HG03575 (cell line): ENCODE measurements around the gene CTSW.
A peak's percentile ranks its signal among the peaks of the same experiment; 100 is the strongest.

Experiments
- ATAC-seq: cut with Tn5 transposase; IDR thresholded peaks from one replicate; pipeline ENCODE4 v1.9.1; 2021; ENCODE audit not compliant: unreplicated experiment, insufficient number of reproducible peaks, low FRiP score; ENCODE audit errors: extremely low read depth

The CTSW gene

DNA sequence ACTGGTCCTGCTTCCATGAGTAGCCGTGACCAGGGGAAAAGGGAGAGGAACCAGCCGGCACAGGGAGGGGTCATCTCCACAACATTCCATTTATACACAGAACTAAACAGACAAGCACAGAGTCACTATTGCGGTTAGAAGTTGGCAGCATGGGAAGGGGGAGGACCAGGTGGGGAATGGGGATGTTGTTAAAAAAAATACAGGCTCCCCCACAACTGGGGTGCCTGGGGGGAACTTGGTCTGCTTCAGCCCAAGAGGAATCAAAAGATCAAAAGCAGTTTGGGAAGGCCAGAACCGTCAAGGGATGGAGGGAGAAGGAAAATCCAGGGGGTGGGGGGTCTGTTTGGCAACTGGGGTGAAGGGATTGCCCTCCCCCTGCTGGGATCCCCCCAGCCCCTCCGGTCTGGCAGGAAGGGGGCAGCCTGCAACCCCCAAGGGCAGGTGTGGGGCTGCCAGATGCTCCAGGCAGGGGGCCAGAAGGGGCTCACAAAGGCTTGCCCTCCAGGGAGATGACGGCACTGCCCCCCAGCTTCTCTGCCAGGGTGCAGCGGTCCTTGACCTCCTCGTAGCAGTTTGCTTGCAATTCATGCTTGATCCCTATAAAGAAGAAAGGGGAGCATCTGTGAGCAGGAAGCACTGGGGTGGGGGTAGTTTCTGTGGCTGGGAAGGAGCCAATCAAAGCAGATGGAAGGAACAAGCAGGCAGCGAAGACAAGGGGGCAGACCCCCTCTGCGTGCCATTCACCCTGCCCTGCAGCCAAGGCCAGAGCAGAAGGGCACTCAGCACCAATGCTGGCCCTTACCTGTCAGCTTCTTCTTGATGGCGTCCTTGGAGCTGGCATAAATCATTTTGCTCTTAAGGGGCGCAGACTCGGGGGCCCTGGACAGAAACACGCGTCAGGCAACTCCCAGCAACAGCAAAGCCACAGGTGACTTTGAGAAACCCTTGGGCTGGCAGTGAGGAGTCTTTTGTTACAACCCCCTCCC lies 24.5 kb upstream of the CTSW start:
- ATAC-seq: no peak

DNA sequence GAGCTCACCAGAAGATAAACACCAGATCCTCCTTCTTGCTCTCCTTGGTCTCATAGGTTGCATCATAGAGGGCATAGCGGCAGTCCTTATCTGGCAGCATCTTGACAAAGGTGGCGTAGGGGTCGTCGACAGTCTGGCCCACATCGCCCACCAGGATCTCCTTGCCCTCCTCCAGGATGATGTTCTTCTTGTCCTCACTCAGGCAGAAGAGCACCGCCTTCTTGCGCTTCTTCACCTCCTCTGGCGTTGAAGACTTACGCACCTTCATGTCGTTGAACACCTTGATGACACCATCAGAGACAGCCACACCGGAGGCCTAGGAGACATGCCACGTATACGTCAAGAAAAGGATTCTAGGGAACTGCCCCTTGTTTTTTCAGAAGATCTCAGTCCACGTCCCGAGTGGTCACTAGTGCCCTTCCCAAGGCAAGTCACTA lies 23.7 kb upstream of the CTSW start:
- no peak for ATAC-seq

DNA sequence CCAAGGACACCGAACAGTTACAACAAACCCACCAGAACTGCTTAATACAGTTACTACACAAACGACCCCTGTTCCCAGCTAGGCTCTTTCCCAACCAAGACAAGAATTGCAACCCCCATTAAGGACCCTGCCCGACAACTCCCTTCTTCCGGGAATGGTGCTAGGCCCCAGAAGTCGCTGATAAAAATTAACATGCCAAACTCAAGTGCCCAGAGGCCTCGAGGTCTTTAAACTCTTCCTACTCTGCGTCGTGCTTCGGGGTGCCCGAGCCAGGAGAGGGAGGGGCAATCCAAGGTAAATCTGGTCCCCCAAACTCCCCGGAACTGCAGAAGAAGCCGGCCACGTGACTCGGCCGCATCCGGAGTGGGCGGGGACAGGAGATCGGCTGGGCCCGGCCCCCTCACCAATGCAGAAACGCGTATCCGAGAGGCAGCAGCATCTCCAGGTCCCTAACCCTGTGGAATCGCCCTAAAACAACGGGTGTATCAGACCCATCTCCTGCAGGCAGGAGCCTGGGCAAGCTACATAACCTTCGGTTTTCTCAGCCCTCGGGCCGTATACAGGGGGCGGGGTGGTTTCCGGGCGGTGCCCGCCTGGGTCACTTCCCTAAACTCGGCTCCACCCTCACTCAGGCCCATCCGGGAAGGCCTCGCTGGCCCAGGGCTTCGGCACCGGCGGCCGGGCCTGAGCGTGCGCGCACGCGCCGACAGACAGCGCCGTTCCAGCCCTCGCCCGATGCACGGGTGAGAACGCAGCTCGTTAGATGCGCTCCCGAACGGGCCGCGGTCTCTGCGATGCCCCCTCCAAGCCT lies 22.7 kb upstream of the CTSW start:
- no peak for ATAC-seq

DNA sequence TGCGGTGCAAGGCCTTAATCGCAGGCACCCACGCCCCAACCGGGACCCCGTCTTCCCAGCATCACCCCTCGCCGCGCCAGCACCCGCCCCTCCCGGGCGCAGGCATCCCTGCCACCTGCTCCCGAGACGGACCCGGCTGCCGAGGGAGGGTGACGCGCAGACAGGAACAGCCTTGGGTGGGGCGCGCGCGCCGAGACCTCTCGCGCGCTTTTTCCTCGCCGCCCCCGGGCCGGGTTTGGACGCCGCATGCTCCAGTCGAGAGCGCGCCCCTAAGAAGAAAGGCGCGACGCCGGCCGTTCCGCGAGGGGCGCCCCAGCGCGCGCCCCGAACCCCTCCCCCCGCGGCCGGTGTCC lies 22.2 kb upstream of the CTSW start:
- ATAC-seq: no peak

DNA sequence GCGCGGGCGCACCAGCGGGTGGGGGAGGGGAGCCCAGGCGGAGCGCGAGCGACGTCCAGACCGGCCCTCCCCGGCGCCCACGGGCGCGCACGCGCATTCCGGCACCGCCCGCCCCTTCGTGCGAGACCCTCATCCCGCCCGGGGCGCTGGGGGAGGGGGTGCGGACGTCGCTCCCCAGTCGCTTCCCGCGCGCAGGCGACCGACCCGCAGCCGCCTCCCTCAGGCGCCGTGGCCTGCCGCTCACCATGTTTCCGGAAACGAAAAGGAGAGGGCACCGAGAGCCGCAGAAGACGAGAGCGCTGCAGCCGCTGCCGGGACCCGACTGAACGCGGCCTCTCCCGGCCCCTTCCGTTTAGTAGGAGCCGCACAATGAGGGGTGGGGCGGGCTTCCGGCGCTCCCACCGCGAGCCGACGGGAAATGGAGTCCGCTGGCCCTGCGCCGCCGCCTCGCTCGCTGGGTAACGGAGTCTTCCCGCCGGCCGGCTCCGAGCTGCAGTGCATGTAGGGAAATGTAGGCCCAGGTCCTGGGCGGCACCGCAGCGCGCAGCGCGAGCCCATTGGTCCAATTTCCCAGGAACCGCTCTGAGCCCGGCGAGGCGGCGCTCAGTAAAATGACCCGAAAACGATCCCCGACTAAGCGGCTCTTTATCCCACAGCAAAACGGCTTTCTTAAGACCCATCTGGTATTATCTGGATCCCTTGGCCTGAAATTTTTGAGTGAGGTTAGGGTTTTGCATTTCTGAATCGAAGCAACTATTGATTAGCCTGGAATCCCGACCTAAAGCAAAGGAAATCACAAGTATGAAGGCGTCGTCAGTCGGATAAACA lies 21.6 kb upstream of the CTSW start, which contains the start of gene CFL1:
TSS of gene CFL1 (minus strand) at position 328 of the 828 bp plus-strand sequence. CDS start at position 247, 81 bp downstream.
- no peak for ATAC-seq

DNA sequence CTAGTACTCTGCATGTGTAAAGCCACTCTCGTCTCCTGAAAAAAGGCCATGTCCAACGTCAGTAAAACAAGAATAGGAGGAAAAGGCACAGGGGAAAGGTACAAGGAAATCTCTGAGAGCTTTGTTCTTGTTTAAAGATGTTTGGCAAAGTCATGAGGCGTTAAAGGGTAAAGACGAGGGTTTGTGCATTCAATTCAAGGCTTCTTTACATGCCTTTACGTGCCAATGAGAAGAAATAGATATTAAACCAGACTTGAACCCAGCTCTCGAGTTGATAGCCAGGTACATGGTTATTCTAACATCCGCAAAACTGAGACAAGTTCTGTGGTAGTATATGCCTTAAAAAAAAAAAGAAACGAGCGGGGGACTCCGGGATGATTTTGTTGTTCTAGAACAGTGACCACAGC lies 21.0 kb upstream of the CTSW start:
- ATAC-seq: no peak

DNA sequence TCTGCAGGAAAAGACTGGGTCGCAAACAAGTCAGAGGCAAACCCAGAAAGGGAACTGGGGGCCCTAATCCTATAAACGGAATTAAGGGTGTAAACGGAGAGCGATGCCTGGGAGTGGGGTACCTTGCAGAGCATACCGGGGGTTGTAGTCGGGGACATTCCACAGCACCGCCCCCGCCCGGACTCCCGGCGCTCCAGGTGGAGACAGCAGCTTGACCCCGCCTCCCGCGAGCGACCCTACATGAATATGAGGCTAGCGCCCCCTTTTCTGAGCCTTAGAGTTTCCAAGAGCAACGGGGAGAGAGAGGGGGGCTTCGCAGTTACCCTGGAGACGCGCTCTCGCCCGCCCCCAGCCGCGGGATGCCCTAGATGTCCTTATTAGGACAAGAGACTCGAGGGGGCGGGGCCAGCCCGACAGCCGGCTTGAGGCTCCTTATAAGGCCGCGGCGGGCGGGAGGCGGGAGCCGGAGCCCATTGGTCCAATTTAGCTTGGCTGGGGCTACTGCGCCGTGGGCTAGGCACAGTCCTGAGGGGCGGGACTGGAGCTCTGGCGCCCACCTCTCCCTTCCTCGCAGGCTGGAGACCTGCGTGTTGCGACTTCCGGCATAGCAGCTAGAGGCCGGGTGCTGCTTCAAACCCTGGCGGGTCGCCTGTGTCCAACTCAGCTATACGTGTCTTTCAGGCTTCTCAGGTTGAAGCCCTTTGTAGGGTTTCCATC lies 20.4 kb upstream of the CTSW start:
- peak; percentile 35 for ATAC-seq

DNA sequence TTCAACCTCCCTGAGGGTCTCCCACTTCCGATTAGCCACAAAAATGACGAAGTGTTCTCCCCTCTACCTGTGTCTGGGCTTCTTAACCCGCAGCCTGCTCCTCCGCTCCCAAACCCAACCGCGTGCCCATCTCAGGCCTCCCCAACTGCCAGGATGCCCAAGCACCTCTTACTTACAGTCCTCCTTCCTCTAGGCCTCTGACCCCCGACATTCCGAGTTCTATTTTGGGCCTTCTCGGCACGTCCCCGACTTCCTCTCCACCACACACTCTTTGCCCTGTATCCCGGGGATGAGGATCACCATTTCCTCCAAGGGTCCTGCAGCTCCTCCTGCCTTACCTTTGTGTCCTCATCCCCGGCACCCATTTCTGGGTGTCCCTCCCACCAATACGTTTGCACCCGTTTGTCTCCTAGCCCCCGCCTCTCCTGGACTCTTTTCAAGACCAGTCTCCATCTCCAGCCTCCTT lies 19.8 kb upstream of the CTSW start:
- ATAC-seq: no peak

DNA sequence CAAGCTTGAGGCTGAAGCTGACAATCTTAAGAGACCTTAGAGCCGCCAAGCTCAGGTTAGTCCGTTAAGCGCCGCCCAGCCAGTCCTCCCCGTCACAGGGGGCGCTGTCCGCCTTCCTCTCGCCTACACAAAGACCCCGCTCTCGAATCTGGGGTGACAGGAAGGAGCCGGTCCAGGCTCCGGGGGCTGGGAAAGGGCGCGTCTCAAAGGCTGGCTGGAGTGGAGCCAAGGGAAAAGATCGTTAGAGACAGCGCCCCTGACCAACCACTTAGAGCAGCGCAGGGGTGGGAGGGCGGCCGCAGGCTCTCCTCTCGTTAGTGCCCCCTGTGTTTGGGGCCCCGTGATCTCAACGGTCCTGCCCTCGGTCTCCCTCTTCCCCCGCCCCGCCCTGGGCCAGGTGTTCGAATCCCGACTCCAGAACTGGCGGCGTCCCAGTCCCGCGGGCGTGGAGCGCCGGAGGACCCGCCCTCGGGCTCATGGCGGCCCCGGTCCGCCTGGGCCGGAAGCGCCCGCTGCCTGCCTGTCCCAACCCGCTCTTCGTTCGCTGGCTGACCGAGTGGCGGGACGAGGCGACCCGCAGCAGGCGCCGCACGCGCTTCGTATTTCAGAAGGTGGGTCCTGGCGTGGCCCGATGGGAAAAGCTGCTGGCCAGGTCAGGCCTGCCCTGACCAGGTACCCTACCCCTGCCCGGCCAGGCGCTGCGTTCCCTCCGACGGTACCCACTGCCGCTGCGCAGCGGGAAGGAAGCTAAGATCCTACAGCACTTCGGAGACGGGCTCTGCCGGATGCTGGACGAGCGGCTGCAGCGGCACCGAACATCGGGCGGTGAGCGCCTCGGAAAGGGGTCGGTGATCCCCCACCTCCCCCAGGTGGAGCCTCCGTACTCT lies 19.1 kb upstream of the CTSW start, which contains the start of gene MUS81:
TSS of gene MUS81 (plus strand) at position 156 of the 887 bp plus-strand sequence. CDS start at position 477, 321 bp downstream.
- ATAC-seq: no peak

DNA sequence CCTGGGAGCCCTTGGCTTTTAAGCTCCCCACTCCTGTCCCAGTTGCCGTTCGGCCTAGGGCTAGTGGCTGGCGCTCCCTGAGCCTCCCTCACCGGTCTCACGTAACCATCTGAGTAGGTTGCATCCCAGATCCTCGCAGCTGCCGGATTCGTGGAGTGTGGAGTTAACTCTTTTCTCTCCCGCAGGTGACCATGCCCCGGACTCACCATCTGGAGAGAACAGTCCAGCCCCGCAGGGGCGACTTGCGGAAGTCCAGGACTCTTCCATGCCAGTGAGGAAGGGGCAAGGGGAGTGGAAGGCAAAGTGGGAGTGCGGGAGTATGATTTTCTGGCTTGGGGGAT lies 18.5 kb upstream of the CTSW start:
- no peak for ATAC-seq

DNA sequence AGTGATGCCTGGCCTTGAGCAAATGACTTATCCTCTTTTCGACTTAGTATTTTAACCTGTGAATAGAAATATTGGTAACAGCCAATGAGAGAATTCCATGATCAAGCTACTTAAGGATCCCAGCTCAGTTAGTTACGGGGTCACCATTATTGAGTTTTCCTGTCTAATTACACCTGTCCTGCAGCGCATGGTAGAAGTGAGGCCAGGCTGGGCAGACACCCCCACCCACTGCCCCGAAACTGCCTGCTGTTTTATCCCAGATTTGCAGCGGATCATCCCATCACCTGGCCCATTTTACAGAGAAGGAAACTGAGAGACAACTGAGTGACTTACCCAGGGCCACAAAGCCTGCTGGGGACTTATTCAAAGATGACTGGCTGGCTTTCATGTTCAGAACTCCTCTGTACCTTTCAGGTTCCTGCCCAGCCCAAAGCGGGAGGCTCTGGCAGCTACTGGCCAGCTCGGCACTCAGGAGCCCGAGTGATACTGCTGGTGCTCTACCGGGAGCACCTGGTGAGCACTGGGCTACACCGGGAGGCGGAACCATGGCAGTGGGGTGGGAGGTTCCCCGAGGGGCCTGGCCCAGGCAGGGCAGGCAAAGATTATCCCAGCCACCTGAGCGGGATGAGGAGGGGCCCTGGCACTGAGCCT lies 18.0 kb upstream of the CTSW start:
- no peak for ATAC-seq

DNA sequence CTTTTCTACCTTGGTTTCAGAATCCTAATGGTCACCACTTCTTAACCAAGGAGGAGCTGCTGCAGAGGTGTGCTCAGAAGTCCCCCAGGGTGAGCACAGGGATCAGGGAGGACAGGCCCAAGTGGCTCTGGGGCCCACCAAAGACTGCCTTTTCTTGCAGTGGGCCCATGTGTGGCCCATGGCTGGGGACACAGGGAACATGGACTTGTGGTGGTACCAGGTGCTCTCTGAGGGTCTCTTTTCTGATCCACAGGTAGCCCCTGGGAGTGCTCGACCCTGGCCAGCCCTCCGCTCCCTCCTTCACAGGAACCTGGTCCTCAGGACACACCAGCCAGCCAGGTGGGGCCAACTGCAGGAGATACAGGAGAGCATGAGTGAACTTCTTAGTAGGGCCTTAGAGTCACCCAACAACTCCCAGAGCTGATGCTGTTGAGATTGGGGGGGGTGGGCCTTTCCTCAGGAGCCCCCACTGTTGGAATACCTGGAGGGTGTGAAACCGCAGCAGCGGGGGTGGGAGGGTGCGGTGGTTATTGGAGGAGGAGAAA lies 17.4 kb upstream of the CTSW start:
- ATAC-seq: no peak

DNA sequence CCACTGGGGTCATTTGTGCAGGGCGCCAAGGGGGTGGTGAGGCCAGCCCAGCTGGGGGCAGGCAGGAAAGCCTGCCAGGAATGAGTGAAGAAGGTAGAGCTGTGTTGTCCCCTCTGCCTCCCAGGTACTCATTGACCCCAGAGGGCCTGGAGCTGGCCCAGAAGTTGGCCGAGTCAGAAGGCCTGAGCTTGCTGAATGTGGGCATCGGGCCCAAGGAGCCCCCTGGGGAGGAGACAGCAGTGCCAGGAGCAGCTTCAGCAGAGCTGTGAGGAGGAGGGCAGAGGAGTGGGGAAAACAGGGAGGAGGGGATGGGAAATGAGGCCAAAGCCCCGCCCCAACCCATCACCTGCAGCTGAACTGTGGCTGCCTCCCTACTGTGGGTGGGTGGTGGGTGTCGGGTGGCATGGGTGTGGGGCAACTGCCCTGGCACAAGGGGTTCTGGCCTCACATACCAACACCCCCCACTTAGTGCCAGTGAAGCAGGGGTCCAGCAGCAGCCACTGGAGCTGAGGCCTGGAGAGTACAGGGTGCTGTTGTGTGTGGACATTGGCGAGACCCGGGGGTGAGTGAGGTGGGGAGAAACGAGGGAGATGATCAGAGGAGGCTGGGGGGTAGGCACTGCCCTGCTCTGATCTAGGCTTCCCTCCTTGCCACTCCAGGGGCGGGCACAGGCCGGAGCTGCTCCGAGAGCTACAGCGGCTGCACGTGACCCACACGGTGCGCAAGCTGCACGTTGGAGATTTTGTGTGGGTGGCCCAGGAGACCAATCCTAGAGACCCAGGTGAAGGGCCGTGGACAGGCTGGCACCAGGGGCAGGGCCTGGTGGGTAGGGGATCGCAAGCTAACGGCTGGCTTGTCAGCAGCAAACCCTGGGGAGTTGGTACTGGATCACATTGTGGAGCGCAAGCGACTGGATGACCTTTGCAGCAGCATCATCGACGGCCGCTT lies 16.4 kb upstream of the CTSW start:
- ATAC-seq: no peak

DNA sequence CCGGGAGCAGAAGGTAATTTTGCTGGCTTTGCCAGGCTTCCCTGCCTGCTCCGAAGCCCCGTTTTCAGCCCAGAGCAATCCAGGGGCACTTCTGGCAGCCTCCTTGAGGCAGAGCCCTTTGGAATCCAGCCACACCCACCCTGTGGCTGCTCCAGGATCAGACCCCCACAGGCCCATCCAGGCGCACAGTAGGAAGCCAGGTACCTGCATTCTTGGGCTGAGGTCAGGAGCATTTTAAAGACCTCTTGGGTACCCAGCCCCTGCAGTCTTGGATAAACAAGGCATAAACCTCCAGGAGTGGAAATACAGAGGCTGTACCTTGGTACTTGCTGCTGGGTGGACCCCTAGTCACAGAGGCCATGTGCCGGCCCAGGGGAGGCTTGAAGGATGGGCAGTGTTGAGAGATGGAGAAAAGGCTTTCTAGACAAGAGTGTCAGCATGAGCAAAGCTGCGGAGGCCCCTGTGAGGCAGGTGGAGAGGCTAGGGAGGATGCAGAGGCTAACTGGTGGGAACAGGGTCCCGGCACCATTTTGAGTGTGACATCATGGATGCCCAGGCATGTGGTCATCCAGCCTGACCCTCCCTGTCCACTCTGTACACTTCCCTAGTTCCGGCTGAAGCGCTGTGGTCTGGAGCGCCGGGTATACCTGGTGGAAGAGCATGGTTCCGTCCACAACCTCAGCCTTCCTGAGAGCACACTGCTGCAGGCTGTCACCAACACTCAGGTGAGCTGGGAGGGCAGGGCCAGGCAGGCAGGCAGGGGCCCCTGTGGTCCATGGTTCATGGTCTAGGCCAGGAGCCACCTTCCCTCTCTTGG lies 15.5 kb upstream of the CTSW start:
- ATAC-seq: no peak
